HepG2 (cell line): ENCODE measurements around the gene TRAK1. TPM values are rescaled to one million over a fixed set of nuclear protein-coding genes. Genes with fewer than 3 reads are reported as not detected.

Experiments
- ATAC-seq: fragments of 200-7000 bp; cut with Tn5 transposase; 3 replicates; pipeline ENCODE4 v1.9.1; 2020; ENCODE audit warnings: mild to moderate bottlenecking, moderate library complexity
- BruUV-seq: library from RNA; stranded (reverse); fragments of 400-500 nt; replicated peaks from 2 replicates; lab custom pipeline; 2021; lab: Mats Ljungman, UMichigan
- CTCF ChIA-PET: fragments of 300-600 bp; formaldehyde crosslinking; extraction: SDS; loops from one replicate; lab custom pipeline; 2021; ENCODE audit warnings: low total read pairs, inconsistent platforms, low intra/inter-chr PET ratio; lab: Yijun Ruan, JAX
- POLR2A ChIA-PET: fragments of 350-600 bp; sonication (Branson Sonifier 250); formaldehyde crosslinking; loops from one replicate; lab custom pipeline; 2020; ENCODE audit warnings: antibody characterized with exemption, inconsistent platforms; lab: Yijun Ruan, JAX
- DNase-seq: peaks from one replicate; pipeline ENCODE4 v3.0.0-alpha.2; 2015; ENCODE audit warnings: low spot score
- FAIRE-seq: peaks from 3 replicates; lab custom pipeline; 2011; peaks lifted over from hg19 to GRCh38; lab: Jason Lieb, UNC
- H2AFZ ChIP-seq: one replicate; pipeline ENCODE4 v1.6.1; 2011; ENCODE audit warnings: low read length, inconsistent platforms
- H3K27ac ChIP-seq: fragments of 300-600 bp; 3 replicates; pipeline ENCODE4 v1.8.0; 2011; ENCODE audit warnings: mixed run types, mild to moderate bottlenecking, mixed read lengths, low read length, inconsistent platforms; ENCODE audit not compliant: insufficient read depth; ENCODE audit errors: extremely low read length
- H3K27me3 ChIP-seq, 2 experiments: fragments of 200-600 bp in 1 of 2; 2 replicates in 1 of 2; 3 replicates in 1 of 2; pipeline versions ENCODE4 v1.6.0 to v1.8.0; 2011; ENCODE audit warnings: low read length in 2 of 2, mild to moderate bottlenecking in 2 of 2, moderate library complexity in 2 of 2, inconsistent platforms in 1 of 2; ENCODE audit not compliant: insufficient read depth in 2 of 2, control insufficient read depth in 1 of 2
- H3K36me3 ChIP-seq, 2 experiments: fragments of 200-600 bp in 1 of 2; replicated peaks in 1 of 2; 2 replicates in 1 of 2; 3 replicates in 1 of 2; pipeline versions ENCODE4 v1.5.1 to v1.8.0; 2011; ENCODE audit warnings: low read length in 2 of 2, inconsistent platforms in 1 of 2; ENCODE audit not compliant: insufficient read depth in 2 of 2, control insufficient read depth in 1 of 2
- H3K4me1 ChIP-seq: 2 replicates; pipeline ENCODE4 v1.5.1; 2012; ENCODE audit warnings: low read length, inconsistent platforms; ENCODE audit not compliant: insufficient read depth
- H3K4me2 ChIP-seq: 2 replicates; pipeline ENCODE4 v1.6.0; 2011; ENCODE audit warnings: low read depth, low read length, inconsistent platforms
- H3K4me3 ChIP-seq, 3 experiments: fragments of 200-600 bp in 1 of 3; sonication (generic), shearing (Covaris generic) in 1 of 3; replicated peaks in 1 of 3; 2 replicates each; pipeline ENCODE4 v1.5.1; 2011 to 2016; ENCODE audit warnings: low read length in 3 of 3, inconsistent platforms in 2 of 3, low read depth in 2 of 3, mild to moderate bottlenecking in 2 of 3, control low read depth in 1 of 3, mixed read lengths in 1 of 3; ENCODE audit not compliant: insufficient read depth in 1 of 3
- H3K79me2 ChIP-seq: one replicate; pipeline ENCODE4 v1.6.1; 2011; ENCODE audit warnings: low read length, inconsistent platforms; ENCODE audit not compliant: insufficient read depth
- H3K9ac ChIP-seq: 2 replicates; pipeline ENCODE4 v1.6.0; 2011; ENCODE audit warnings: mild to moderate bottlenecking, low read depth, low read length, inconsistent platforms; ENCODE audit not compliant: insufficient read depth
- H3K9me3 ChIP-seq: 2 replicates; pipeline ENCODE4 v1.5.1; 2012; ENCODE audit warnings: mild to moderate bottlenecking, low read length
- H4K20me1 ChIP-seq: 2 replicates; pipeline ENCODE4 v1.6.0; 2011; ENCODE audit warnings: inconsistent platforms, mild to moderate bottlenecking, low read length, moderate library complexity; ENCODE audit not compliant: insufficient read depth
- CHD4 ChIP-seq: fragments of 200-600 bp; sonication (generic); IDR thresholded peaks from 2 replicates; pipeline ENCODE4 v1.7.0; 2017; ENCODE audit warnings: mild to moderate bottlenecking, low read length, borderline replicate concordance
- GPN1 ChIP-seq: sonication (generic); formaldehyde crosslinking; IDR thresholded peaks from 2 replicates; pipeline ENCODE4 v1.5.1; 2020; ENCODE audit warnings: missing genetic modification reagents, borderline replicate concordance
- KDM5A ChIP-seq: fragments of 200-600 bp; sonication (generic); IDR thresholded peaks from 2 replicates; pipeline ENCODE4 v1.7.0; 2018; ENCODE audit warnings: antibody characterized with exemption, mild to moderate bottlenecking, low read length, borderline replicate concordance
- KLF16 ChIP-seq, 2 experiments: sonication (generic) in 1 of 2; formaldehyde crosslinking in 1 of 2; IDR thresholded peaks; 2 replicates each; pipeline versions ENCODE4 v1.6.1 to v1.8.0; 2016 to 2023; ENCODE audit warnings: missing genetic modification reagents in 2 of 2, missing compliant biosample characterization in 1 of 2
- MED8 ChIP-seq: sonication (generic); formaldehyde crosslinking; IDR thresholded peaks from 2 replicates; pipeline ENCODE4 v1.8.1; 2023; ENCODE audit warnings: mild to moderate bottlenecking, missing genetic modification reagents; ENCODE audit not compliant: insufficient replicate concordance
- MIER2 ChIP-seq: IDR thresholded peaks from 2 replicates; pipeline ENCODE4 v1.6.1; 2016; ENCODE audit warnings: missing biosample characterization, missing genetic modification reagents
- NFE2 ChIP-seq: sonication (generic); formaldehyde crosslinking; IDR thresholded peaks from 2 replicates; pipeline ENCODE4 v1.4.0; 2020; ENCODE audit warnings: missing genetic modification reagents
- RFXANK ChIP-seq: IDR thresholded peaks from 2 replicates; pipeline ENCODE4 v1.6.1; 2016
- SMARCE1 ChIP-seq: fragments of 450-650 bp; IDR thresholded peaks from 2 replicates; pipeline ENCODE4 v1.6.1; 2017; ENCODE audit warnings: borderline replicate concordance
- SNAI1 ChIP-seq: sonication (generic); formaldehyde crosslinking; IDR thresholded peaks from 2 replicates; pipeline ENCODE4 v1.5.0; 2020; ENCODE audit warnings: mild to moderate bottlenecking, missing genetic modification reagents, borderline replicate concordance
- TCF7 ChIP-seq: sonication (generic); IDR thresholded peaks from 2 replicates; pipeline ENCODE4 v1.6.1; 2016; ENCODE audit warnings: antibody characterized with exemption, low read depth
- ZNF121 ChIP-seq: sonication (generic); formaldehyde crosslinking; IDR thresholded peaks from 2 replicates; pipeline ENCODE4 v1.5.0; 2020; ENCODE audit warnings: mild to moderate bottlenecking, missing genetic modification reagents
- ZNF234 ChIP-seq: sonication (generic); formaldehyde crosslinking; conservative IDR thresholded peaks from 2 replicates; pipeline ENCODE4 v1.5.1; 2020; ENCODE audit warnings: mild to moderate bottlenecking, missing genetic modification reagents
- ZNF567 ChIP-seq: sonication (generic); formaldehyde crosslinking; IDR thresholded peaks from 2 replicates; pipeline ENCODE4 v1.8.1; 2023; ENCODE audit warnings: mild to moderate bottlenecking, missing genetic modification reagents, borderline replicate concordance
- ZNF768 ChIP-seq: sonication (generic); formaldehyde crosslinking; IDR thresholded peaks from 2 replicates; pipeline ENCODE4 v1.4.0; 2020; ENCODE audit warnings: missing genetic modification reagents
- WGBS: methylation state at CpG from one replicate; pipeline ENCODE4 v1.1.6; 2017; ENCODE audit warnings: low lambda C conversion rate; 5-methylcytosine and 5-hydroxymethylcytosine counted together
- in situ Hi-C: cut with HindIII; loops from 2 replicates; pipeline ENCODE4 v1.10.0; 2017; ENCODE audit warnings: low pct_unique_long_range_greater_than_20kb; ENCODE audit not compliant: extremely low pct_ligation_motif_present
- intact Hi-C: fragments of 100-400 bp; cut with micrococcal nuclease; formaldehyde crosslinking; loops from one replicate; pipeline ENCODE4 v1.10.0; 2022; ENCODE audit not compliant: unreplicated experiment
- polyA plus RNA-seq, 8 experiments: library from polyadenylated mRNA; depleted of rRNA in 3 of 8; stranded (reverse) in 7 of 8; unstranded in 1 of 8; fragments of >200 nt; fragmentation: Illumina TruSeq in 4 of 8; extraction: Trizol in 4 of 8; gene quantifications; 2 replicates each; pipeline versions ENCODE4 v1.2.1 to v1.2.3, GENCODE V29; 2011 to 2016; ENCODE audit warnings: low read depth in 4 of 8, missing spikeins in 1 of 8, mixed read lengths in 1 of 8; ENCODE audit not compliant: insufficient read depth in 1 of 8
- total RNA-seq, 5 experiments: library from RNA; depleted of rRNA; stranded (reverse); fragments of >200 nt; fragmentation: Illumina TruSeq; extraction: Trizol; gene quantifications; 2 replicates each; pipeline ENCODE4 v1.2.3, GENCODE V29; 2016; ENCODE audit warnings: low read depth in 1 of 5
- TF ChIP-seq, protein P1 (sequence below): sonication (generic); formaldehyde crosslinking; IDR thresholded peaks from 2 replicates; pipeline ENCODE4 v1.4.0; 2020; ENCODE audit warnings: missing genetic modification reagents
- TF ChIP-seq, protein P2 (sequence below): sonication (generic); formaldehyde crosslinking; IDR thresholded peaks from 2 replicates; pipeline ENCODE4 v1.4.0; 2020; ENCODE audit warnings: mild to moderate bottlenecking, missing genetic modification reagents, borderline replicate concordance

Gene TRAK1
- total and polyA plus RNA-seq, 2 of the 13 experiments (the other 11 are each of a cell fraction or from before 2014, with no cell fraction given), result 20.5 to 46.6 TPM

DNA sequence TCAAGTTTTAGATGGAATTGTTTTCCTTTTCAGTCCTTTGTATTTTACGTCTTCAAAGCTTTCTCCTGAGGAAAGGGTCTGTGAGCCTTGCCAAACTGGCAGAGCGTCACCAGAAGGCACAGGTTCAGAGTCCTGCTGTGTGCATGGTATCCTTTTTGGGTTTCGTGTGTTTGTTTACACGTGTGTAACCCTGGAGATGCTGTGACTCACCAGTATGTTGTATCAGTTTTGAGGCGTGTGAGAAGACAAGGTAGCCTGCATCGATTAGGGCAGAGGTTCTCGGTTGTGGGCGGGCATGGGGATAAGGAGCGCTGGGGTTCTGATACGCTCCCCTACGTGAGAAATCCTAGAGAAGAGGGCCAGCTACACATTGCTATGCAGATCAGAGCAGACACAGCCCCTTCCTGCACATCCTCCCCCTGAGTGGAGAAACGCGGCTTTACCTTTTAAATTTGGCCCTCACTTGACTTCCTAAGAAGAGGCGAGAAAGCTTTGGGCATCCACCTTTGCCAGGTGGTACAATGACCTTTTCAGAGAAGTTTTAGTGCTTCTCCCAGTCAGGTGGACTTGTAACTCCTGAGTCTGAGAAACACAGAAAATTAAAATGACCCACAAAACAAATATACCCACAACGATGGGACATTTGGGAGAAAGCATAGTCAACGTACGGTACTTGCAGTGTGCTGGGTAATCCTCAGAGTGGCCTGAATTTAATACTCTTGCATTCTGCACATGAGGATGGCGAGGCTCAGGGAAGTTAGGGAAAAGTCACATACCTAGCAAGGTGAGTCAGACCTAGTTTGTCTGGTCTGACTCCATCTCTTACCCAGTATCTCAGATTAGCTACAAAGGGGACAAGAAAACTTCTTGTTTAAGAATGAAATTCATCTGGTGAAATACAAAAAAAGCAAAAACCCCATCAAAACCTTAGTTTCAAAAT, 38.1 kb downstream of the TRAK1 start (continued):
- TF ChIP-seq SNAI1 (CRISPR knock-in tag), result no peak
- no peak for TF ChIP-seq RFXANK (CRISPR knock-in tag)
- TF ChIP-seq TCF7, result no peak

DNA sequence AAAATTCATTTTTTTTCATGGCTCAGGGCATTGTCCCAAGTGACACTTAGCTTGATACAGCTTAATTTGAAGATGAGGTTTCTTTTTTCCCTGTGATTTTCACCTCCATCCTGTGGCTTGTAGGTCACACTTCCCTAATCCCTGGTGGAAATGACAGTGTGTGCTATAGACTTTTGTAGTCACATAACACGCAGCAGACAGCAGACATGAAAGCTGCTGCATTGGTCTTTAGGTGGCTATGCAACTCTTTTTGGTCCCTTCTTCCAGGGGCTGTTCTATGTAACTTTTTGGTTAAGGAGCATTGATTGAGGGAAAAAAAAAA, 38.8 kb downstream of the TRAK1 start:
- no peaks in the 10 kb centered on the region for H4K20me1 ChIP-seq
- ChIA-PET CTCF (no interaction called here), POLR2A (interaction anchor here (0.6 to 3.5 kb wide), 17 partner anchors 11 to 470 kb away, joined by 3 to 80 read pairs (median 5); no protein-coding TSS in a partner anchor)
- peak overlapping the region; percentile 96 for H3K27ac ChIP-seq
- no peak overlapping the region for H2AFZ ChIP-seq
- no peak for FAIRE-seq
- H3K36me3 ChIP-seq, result peaks cover 4 to 13% of the 10 kb centered on the region in 2 experiments; a peak in 2 of 5 replicates
- H3K4me1 ChIP-seq, result peaks cover 85% of the 10 kb centered on the region
- H3K4me3 ChIP-seq, result peak overlapping the region in 1 of 3 experiments; percentile 27; a peak in 1 of 6 replicates
- DNase-seq, result peak; percentile 82
- peak overlapping the region; percentile 62 for H3K9ac ChIP-seq
- TSS peak; percentile 89 for BruUV-seq
- ATAC-seq, result peak; percentile 77
- peaks cover 16% of the 10 kb centered on the region for H3K79me2 ChIP-seq
- peak overlapping the region; percentile 66 for H3K4me2 ChIP-seq
- in situ Hi-C loops, result no loop called here
- 0% methylated on average over 1 of the region's 1 CpG for WGBS
- intact Hi-C loops, result loop anchor here (1.0 kb wide), 2 partner anchors 8 to 49 kb away; no protein-coding TSS in a partner anchor
- no peaks in the 10 kb centered on the region for H3K27me3 ChIP-seq
- no peaks in the 10 kb centered on the region for H3K9me3 ChIP-seq
- no peak for TF ChIP-seq KLF16 (CRISPR knock-in tag; IDR thresholded peaks at IDR 0.05)
- TF ChIP-seq KDM5A, result 0 out of 2 replicates have a peak, but pooled peaks have one; percentile 59
- TF ChIP-seq ZNF121 (CRISPR knock-in tag), result no peak
- TF ChIP-seq, protein P1, sequence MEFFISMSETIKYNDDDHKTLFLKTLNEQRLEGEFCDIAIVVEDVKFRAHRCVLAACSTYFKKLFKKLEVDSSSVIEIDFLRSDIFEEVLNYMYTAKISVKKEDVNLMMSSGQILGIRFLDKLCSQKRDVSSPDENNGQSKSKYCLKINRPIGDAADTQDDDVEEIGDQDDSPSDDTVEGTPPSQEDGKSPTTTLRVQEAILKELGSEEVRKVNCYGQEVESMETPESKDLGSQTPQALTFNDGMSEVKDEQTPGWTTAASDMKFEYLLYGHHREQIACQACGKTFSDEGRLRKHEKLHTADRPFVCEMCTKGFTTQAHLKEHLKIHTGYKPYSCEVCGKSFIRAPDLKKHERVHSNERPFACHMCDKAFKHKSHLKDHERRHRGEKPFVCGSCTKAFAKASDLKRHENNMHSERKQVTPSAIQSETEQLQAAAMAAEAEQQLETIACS (CRISPR knock-in tag), result no peak
- TF ChIP-seq ZNF234, result no peak
- no peak for TF ChIP-seq MIER2
- TF ChIP-seq MED8 (CRISPR knock-in tag), result no peak
- TF ChIP-seq, protein P2, sequence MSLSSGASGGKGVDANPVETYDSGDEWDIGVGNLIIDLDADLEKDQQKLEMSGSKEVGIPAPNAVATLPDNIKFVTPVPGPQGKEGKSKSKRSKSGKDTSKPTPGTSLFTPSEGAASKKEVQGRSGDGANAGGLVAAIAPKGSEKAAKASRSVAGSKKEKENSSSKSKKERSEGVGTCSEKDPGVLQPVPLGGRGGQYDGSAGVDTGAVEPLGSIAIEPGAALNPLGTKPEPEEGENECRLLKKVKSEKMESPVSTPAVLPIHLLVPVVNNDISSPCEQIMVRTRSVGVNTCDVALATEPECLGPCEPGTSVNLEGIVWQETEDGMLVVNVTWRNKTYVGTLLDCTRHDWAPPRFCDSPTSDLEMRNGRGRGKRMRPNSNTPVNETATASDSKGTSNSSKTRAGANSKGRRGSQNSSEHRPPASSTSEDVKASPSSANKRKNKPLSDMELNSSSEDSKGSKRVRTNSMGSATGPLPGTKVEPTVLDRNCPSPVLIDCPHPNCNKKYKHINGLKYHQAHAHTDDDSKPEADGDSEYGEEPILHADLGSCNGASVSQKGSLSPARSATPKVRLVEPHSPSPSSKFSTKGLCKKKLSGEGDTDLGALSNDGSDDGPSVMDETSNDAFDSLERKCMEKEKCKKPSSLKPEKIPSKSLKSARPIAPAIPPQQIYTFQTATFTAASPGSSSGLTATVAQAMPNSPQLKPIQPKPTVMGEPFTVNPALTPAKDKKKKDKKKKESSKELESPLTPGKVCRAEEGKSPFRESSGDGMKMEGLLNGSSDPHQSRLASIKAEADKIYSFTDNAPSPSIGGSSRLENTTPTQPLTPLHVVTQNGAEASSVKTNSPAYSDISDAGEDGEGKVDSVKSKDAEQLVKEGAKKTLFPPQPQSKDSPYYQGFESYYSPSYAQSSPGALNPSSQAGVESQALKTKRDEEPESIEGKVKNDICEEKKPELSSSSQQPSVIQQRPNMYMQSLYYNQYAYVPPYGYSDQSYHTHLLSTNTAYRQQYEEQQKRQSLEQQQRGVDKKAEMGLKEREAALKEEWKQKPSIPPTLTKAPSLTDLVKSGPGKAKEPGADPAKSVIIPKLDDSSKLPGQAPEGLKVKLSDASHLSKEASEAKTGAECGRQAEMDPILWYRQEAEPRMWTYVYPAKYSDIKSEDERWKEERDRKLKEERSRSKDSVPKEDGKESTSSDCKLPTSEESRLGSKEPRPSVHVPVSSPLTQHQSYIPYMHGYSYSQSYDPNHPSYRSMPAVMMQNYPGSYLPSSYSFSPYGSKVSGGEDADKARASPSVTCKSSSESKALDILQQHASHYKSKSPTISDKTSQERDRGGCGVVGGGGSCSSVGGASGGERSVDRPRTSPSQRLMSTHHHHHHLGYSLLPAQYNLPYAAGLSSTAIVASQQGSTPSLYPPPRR (CRISPR knock-in tag), result no peak
- peak; percentile 83 for TF ChIP-seq CHD4
- TF ChIP-seq SMARCE1, result no peak
- TF ChIP-seq ZNF768 (CRISPR knock-in tag), result no peak
- TF ChIP-seq NFE2, result no peak
- no peak for TF ChIP-seq GPN1 (CRISPR knock-in tag)
- TF ChIP-seq ZNF567 (CRISPR knock-in tag), result no peak
